Hepatocyte (in vitro differentiated cells): ENCODE results near the gene NR3C2. TPM values are rescaled to one million over a fixed set of nuclear protein-coding genes. Genes with fewer than 3 reads are reported as not detected.
A peak's percentile ranks its signal among the peaks of the same experiment; 100 is the strongest.

Experiments used
- DNase-seq: peaks from one replicate; pipeline ENCODE4 v3.0.0-alpha.2; 2016; ENCODE audit warnings: low spot score
- H2AFZ ChIP-seq: fragments of 200-600 bp; sonication (generic); 2 replicates; pipeline ENCODE4 v1.6.0; 2016; ENCODE audit warnings: antibody characterized with exemption, mild to moderate bottlenecking
- H3K27ac ChIP-seq: fragments of 200-600 bp; sonication (generic); 2 replicates; pipeline ENCODE4 v1.5.1; 2016; ENCODE audit warnings: mild to moderate bottlenecking
- H3K27me3 ChIP-seq: fragments of 200-600 bp; sonication (generic); 2 replicates; pipeline ENCODE4 v1.6.1; 2016
- H3K36me3 ChIP-seq: fragments of 200-600 bp; sonication (generic); replicated peaks from 2 replicates; pipeline ENCODE4 v1.5.1; 2016; ENCODE audit warnings: low read depth; ENCODE audit not compliant: insufficient read depth
- H3K4me1 ChIP-seq: fragments of 200-600 bp; sonication (generic); 2 replicates; pipeline ENCODE4 v1.5.1; 2016; ENCODE audit warnings: mild to moderate bottlenecking, moderate library complexity; ENCODE audit not compliant: insufficient read depth
- H3K4me2 ChIP-seq: fragments of 200-600 bp; sonication (generic); 2 replicates; pipeline ENCODE4 v1.6.0; 2016
- H3K4me3 ChIP-seq: fragments of 200-600 bp; sonication (generic); 2 replicates; pipeline ENCODE4 v1.5.1; 2016; ENCODE audit warnings: mild to moderate bottlenecking
- H3K79me2 ChIP-seq: fragments of 200-600 bp; sonication (generic); 2 replicates; pipeline ENCODE4 v1.6.0; 2017; ENCODE audit warnings: mild to moderate bottlenecking
- H3K9me2 ChIP-seq: fragments of 200-600 bp; sonication (generic); replicated peaks from 2 replicates; pipeline ENCODE4 v1.6.0; 2017; ENCODE audit warnings: mild to moderate bottlenecking; ENCODE audit not compliant: insufficient read depth
- H3K9me3 ChIP-seq: fragments of 200-600 bp; sonication (generic); 2 replicates; pipeline ENCODE4 v1.5.1; 2016; ENCODE audit warnings: low read depth, mild to moderate bottlenecking
- H4K20me1 ChIP-seq: fragments of 200-600 bp; sonication (generic); 2 replicates; pipeline ENCODE4 v1.6.0; 2016; ENCODE audit warnings: mild to moderate bottlenecking; ENCODE audit not compliant: insufficient read depth, poor library complexity, severe bottlenecking
- CTCF ChIP-seq: fragments of 200-600 bp; sonication (generic); IDR thresholded peaks from 2 replicates; pipeline ENCODE4 v1.5.1; 2016; ENCODE audit warnings: antibody characterized with exemption, mild to moderate bottlenecking; ENCODE audit not compliant: poor library complexity
- EZH2 ChIP-seq: fragments of 200-600 bp; sonication (generic); IDR thresholded peaks from 2 replicates; pipeline ENCODE4 v1.6.1; 2016; ENCODE audit warnings: antibody characterized with exemption, mild to moderate bottlenecking, borderline replicate concordance
- EZH2phosphoT487 ChIP-seq: fragments of 200-600 bp; sonication (generic); IDR thresholded peaks from one replicate; pipeline ENCODE4 v1.6.1; 2018; ENCODE audit warnings: antibody characterized with exemption, mild to moderate bottlenecking, low read depth, moderate library complexity; ENCODE audit not compliant: unreplicated experiment, severe bottlenecking
- WGBS: methylation state at CpG from one replicate; pipeline ENCODE4 v1.1.6; 2016; ENCODE audit warnings: low lambda C conversion rate; ENCODE audit errors: missing lambda C conversion rate; 5-methylcytosine and 5-hydroxymethylcytosine counted together
- polyA plus RNA-seq: library from polyadenylated mRNA; unstranded; fragments of >200 nt; fragmentation: Nextera tagmentation; extraction: Ambion mirVana; gene quantifications from 2 replicates; pipeline ENCODE4 v1.2.1, GENCODE V29; 2016
- total RNA-seq: library from RNA; depleted of rRNA; stranded (reverse); fragments of >200 nt; gene quantifications from 2 replicates; pipeline ENCODE4 v1.2.3, GENCODE V29; 2014

Gene NR3C2
- total and polyA plus RNA-seq, 2 experiments from 2014 or later, result 2.3 to 7.1 TPM

GRCh38 chr4:148412460-148412994 is 29.7 kb downstream of the NR3C2 start:
- H3K4me3 ChIP-seq, result no peak overlapping the region
- no peaks in the 10 kb centered on the region for H3K36me3 ChIP-seq
- no peak overlapping the region for H3K27ac ChIP-seq
- TF ChIP-seq EZH2 (no peak), CTCF (no peak), EZH2phosphoT487 (no peak)
- no peaks in the 10 kb centered on the region for H3K4me1 ChIP-seq
- no peak overlapping the region for H3K4me2 ChIP-seq
- H3K79me2 ChIP-seq, result no peaks in the 10 kb centered on the region
- WGBS, result 72% methylated on average over 2 of the region's 2 CpGs
- no peaks in the 10 kb centered on the region for H3K9me3 ChIP-seq
- DNase-seq, result no peak
- no peaks in the 10 kb centered on the region for H4K20me1 ChIP-seq
- no peak overlapping the region for H2AFZ ChIP-seq
- H3K9me2 ChIP-seq, result no peaks in the 10 kb centered on the region
- no peaks in the 10 kb centered on the region for H3K27me3 ChIP-seq

GRCh38 chr4:148405161-148405893 is 36.9 kb downstream of the NR3C2 start:
- WGBS, result 73% methylated on average over 5 of the region's 5 CpGs
- no peak overlapping the region for H3K27ac ChIP-seq
- no peak overlapping the region for H3K4me3 ChIP-seq
- no peaks in the 10 kb centered on the region for H3K9me2 ChIP-seq
- H3K4me2 ChIP-seq, result no peak overlapping the region
- H3K4me1 ChIP-seq, result no peaks in the 10 kb centered on the region
- H2AFZ ChIP-seq, result no peak overlapping the region
- H3K27me3 ChIP-seq, result no peaks in the 10 kb centered on the region
- H3K79me2 ChIP-seq, result no peaks in the 10 kb centered on the region
- no peaks in the 10 kb centered on the region for H3K36me3 ChIP-seq
- no peaks in the 10 kb centered on the region for H3K9me3 ChIP-seq
- no peaks in the 10 kb centered on the region for H4K20me1 ChIP-seq
- DNase-seq, result peak; percentile 7
- TF ChIP-seq CTCF, result no peak
- TF ChIP-seq EZH2, result no peak
- TF ChIP-seq EZH2phosphoT487, result no peak

GRCh38 chr4:148398988-148399387 is 43.2 kb downstream of the NR3C2 start:
- no peak for TF ChIP-seq CTCF
- TF ChIP-seq EZH2phosphoT487, result no peak
- TF ChIP-seq EZH2, result no peak
- Histone ChIP-seq H3K9me2 (no peaks in the 10 kb centered on the region), H3K79me2 (no peaks in the 10 kb centered on the region), H3K27me3 (no peaks in the 10 kb centered on the region), H3K36me3 (no peaks in the 10 kb centered on the region), H3K4me1 (no peaks in the 10 kb centered on the region), H3K9me3 (no peaks in the 10 kb centered on the region), H3K4me2 (no peak overlapping the region), H2AFZ (no peak overlapping the region), H4K20me1 (no peaks in the 10 kb centered on the region), H3K4me3 (no peak overlapping the region), H3K27ac (no peak overlapping the region)
- no peak for DNase-seq
